Kidney (tissue), 14 donors: ENCODE data around the gene SPIN4. TPM values are rescaled to one million over a fixed set of nuclear protein-coding genes. Genes with fewer than 3 reads are reported as not detected.

ENCODE experiments used
- DNase-seq, 5 donors: peaks; one replicate each; pipeline ENCODE4 v3.0.0-alpha.2; 2013 to 2020
- FAIRE-seq: peaks from 2 replicates; lab custom pipeline; 2012; peaks lifted over from hg19 to GRCh38; lab: Jason Lieb, UNC
- H3K27ac ChIP-seq, 2 donors: one replicate each; pipeline ENCODE4 v1.7.0; 2013; ENCODE audit warnings: low read depth in 2 of 2, low read length in 2 of 2, inconsistent platforms in 1 of 2
- H3K27me3 ChIP-seq: one replicate; pipeline ENCODE4 v1.7.1; 2013; ENCODE audit warnings: low read length, inconsistent platforms; ENCODE audit not compliant: control insufficient read depth, insufficient read depth
- H3K36me3 ChIP-seq, 3 donors: one replicate each; pipeline versions ENCODE4 v1.7.0 to v1.7.1; 2013; ENCODE audit warnings: low read length in 3 of 3, control low read depth in 1 of 3, inconsistent platforms in 1 of 3; ENCODE audit not compliant: insufficient read depth in 3 of 3, control insufficient read depth in 2 of 3
- H3K4me1 ChIP-seq, 3 donors: one replicate each; pipeline versions ENCODE4 v1.7.0 to v1.7.1; 2013; ENCODE audit warnings: low read length in 3 of 3, inconsistent platforms in 1 of 3, low read depth in 1 of 3; ENCODE audit not compliant: control insufficient read depth in 2 of 3, insufficient read depth in 2 of 3
- H3K4me3 ChIP-seq, 3 donors: one replicate each; pipeline versions ENCODE4 v1.7.0 to v1.8.1; 2013; ENCODE audit warnings: low read length in 3 of 3, control low read depth in 1 of 3, inconsistent platforms in 1 of 3
- H3K9ac ChIP-seq, 3 donors: one replicate each; pipeline versions ENCODE4 v1.7.0 to v1.7.1; 2013; ENCODE audit warnings: low read length in 3 of 3, control low read depth in 1 of 3, inconsistent platforms in 1 of 3
- H3K9me3 ChIP-seq, 3 donors: one replicate each; pipeline versions ENCODE4 v1.7.0 to v1.7.1; 2013; ENCODE audit warnings: low read length in 3 of 3, control low read depth in 1 of 3, inconsistent platforms in 1 of 3; ENCODE audit not compliant: control insufficient read depth in 2 of 3, insufficient read depth in 1 of 3
- intact Hi-C: fragments of 100-400 bp; cut with DNase I; formaldehyde crosslinking; loops from one replicate; pipeline ENCODE4 v1.11.1; 2022
- polyA plus RNA-seq: library from polyadenylated mRNA; stranded (reverse); fragments of 350-450 nt; fragmentation: Illumina TruSeq; extraction: RNeasy Lipid Tissue Mini Kit (QIAGEN cat#74804); gene quantifications from one replicate; pipeline ENCODE4 v1.2.3, GENCODE V29; 2014; ENCODE audit warnings: low read depth, low replicate concordance; ENCODE audit not compliant: insufficient read depth
- total RNA-seq: library from RNA; stranded (reverse); fragmentation: NEBNext Ultra II Directional; extraction: Animal tissue kit (Norgen Biotek cat#: 25700); gene quantifications from one replicate; pipeline ENCODE4 v1.2.1, GENCODE V29; 2021
- TF ChIP-seq, protein P1 (sequence below): IDR thresholded peaks from 3 replicates; pipeline ENCODE4 v1.5.1; 2012; ENCODE audit warnings: mild to moderate bottlenecking, moderate library complexity, borderline replicate concordance; ENCODE audit not compliant: insufficient read depth; ENCODE audit errors: extremely low read depth
- donor health status: control.
- donor health status: control.
- donor health status: control.
- donor health status: control.
- donor health status: control.
- donor health status: DM: yes; HTN: yes; CAD: no.
- donor health status: Normal renal cell carcinoma (clear cell type).

The SPIN4 gene
- total and polyA plus RNA-seq, 2 donors from 2014 or later: 0.77 to 4.2 TPM

DNA sequence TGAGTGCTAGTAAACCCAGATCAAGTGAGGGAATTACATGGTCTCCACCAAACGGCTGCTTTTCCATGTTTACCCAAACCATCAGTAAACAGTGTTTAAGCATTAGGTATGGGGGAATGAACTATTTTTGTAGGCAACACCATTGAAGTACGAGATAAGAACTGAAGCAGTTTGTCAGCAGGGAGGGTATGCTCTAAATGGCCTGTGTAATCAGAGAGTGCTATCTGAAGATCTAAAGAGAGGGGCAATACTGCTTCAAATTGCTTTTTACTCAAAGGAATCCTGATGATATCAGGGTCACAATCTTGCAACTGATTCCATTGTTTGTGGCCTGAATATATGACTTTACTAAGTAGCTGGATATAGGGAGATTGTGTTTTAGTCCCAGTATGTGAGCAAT is 10.4 kb upstream of the SPIN4 start:
- TF ChIP-seq, protein P1, sequence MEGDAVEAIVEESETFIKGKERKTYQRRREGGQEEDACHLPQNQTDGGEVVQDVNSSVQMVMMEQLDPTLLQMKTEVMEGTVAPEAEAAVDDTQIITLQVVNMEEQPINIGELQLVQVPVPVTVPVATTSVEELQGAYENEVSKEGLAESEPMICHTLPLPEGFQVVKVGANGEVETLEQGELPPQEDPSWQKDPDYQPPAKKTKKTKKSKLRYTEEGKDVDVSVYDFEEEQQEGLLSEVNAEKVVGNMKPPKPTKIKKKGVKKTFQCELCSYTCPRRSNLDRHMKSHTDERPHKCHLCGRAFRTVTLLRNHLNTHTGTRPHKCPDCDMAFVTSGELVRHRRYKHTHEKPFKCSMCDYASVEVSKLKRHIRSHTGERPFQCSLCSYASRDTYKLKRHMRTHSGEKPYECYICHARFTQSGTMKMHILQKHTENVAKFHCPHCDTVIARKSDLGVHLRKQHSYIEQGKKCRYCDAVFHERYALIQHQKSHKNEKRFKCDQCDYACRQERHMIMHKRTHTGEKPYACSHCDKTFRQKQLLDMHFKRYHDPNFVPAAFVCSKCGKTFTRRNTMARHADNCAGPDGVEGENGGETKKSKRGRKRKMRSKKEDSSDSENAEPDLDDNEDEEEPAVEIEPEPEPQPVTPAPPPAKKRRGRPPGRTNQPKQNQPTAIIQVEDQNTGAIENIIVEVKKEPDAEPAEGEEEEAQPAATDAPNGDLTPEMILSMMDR: no peak
- Histone ChIP-seq H3K4me3 (no peak overlapping the region), H3K36me3 (no peaks in the 10 kb centered on the region)

DNA sequence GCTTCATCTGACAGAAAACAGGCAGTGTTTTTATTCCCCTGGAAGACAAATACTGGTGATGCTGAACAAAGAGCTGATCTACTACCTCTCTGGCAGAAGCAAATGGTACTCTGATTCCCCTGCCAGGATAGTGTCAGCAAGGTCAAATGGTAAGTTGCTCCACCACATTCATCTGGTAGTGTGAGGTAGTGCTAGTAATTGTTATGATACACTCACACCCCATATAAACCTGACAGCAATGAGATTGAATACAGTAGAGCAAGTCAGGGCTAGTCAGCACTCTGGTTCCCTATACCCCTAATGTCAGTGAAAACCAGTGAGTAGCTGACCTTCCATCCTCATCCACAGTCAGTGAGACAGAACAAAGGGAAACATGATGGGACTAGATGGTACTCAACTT is 3.4 kb upstream of the SPIN4 start:
- no peaks in the 10 kb centered on the region for H3K36me3 ChIP-seq
- H3K4me1 ChIP-seq: no peaks in the 10 kb centered on the region
- no peaks in the 10 kb centered on the region for H3K27me3 ChIP-seq
- H3K27ac ChIP-seq: no peak overlapping the region
- no peaks in the 10 kb centered on the region for H3K9me3 ChIP-seq
- DNase-seq: no peak
- FAIRE-seq: no peak
- TF ChIP-seq, protein P1: no peak
- no peak overlapping the region for H3K9ac ChIP-seq
- H3K4me3 ChIP-seq: no peak overlapping the region
- intact Hi-C loops: no loop called here

More for the DNA sequence above, 10.4 kb upstream of the SPIN4 start:
- intact Hi-C loops: no loop called here
- no peaks in the 10 kb centered on the region for H3K9me3 ChIP-seq
- no peak overlapping the region for H3K27ac ChIP-seq
- H3K4me1 ChIP-seq: no peaks in the 10 kb centered on the region
- FAIRE-seq: no peak
- H3K27me3 ChIP-seq: no peaks in the 10 kb centered on the region
- no peak overlapping the region for H3K9ac ChIP-seq
- DNase-seq: no peak

GRCh38 chrX:63350465-63350877 is 661 bp downstream of the SPIN4 start:
- H3K9me3 ChIP-seq: no peaks in the 10 kb centered on the region
- H3K36me3 ChIP-seq: no peaks in the 10 kb centered on the region
- intact Hi-C loops: no loop called here
- H3K4me1 ChIP-seq: no peaks in the 10 kb centered on the region
- H3K27ac ChIP-seq: no peak overlapping the region
- H3K27me3 ChIP-seq: no peaks in the 10 kb centered on the region
- TF ChIP-seq, protein P1: no peak
- H3K9ac ChIP-seq: peak overlapping the region; percentile 22 to 62 (median 47)
- H3K4me3 ChIP-seq: peak overlapping the region; percentile 70 to 80 (median 77)
- FAIRE-seq (no peak), DNase-seq (peak; percentile 17 to 59 (median 49))

DNA sequence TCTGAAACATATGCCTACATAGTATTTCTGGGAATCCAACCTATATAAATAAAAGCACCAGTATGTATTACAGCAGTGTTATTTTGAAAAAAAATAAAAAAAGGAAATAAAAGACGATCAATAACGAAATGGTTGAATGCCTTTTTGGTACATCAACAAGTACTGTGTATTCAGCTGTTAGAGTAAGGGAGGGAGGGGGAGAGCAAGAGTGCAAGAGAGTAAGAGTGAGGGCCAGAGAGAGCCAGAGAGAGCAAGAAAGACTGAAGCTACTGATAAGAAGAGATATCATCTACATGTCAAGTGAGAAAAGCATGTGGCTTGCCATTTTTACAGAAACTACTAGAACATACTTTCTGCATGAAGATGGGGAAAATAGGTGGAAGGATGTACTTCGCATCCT is 1.8 kb downstream of the SPIN4 start:
- Histone ChIP-seq H3K9me3 (no peaks in the 10 kb centered on the region), H3K27me3 (no peaks in the 10 kb centered on the region), H3K27ac (no peak overlapping the region), H3K36me3 (no peaks in the 10 kb centered on the region), H3K4me1 (no peaks in the 10 kb centered on the region), H3K4me3 (peak overlapping the region in 1 of 3 donors; percentile 70), H3K9ac (no peak overlapping the region)
- TF ChIP-seq, protein P1: no peak
- intact Hi-C loops: no loop called here
- peak in 2 of 5 donors; percentile 37 to 39 for DNase-seq
- no peak for FAIRE-seq
